GM11168 (cell line): ENCODE data around the gene MARVELD3.
"Not testable (repeated sequence)": the region's sequence is repeated elsewhere in the genome, so short reads cannot be mapped to it uniquely, and the experiment has no call there.

ENCODE experiments used
- in situ Hi-C: fragments of 300-500 bp; cut with MboI; formaldehyde crosslinking; loops from one replicate; pipeline ENCODE4 v1.12.0; 2022; ENCODE audit warnings: low sequenced_read_pairs; ENCODE audit not compliant: unreplicated experiment

Gene MARVELD3

DNA sequence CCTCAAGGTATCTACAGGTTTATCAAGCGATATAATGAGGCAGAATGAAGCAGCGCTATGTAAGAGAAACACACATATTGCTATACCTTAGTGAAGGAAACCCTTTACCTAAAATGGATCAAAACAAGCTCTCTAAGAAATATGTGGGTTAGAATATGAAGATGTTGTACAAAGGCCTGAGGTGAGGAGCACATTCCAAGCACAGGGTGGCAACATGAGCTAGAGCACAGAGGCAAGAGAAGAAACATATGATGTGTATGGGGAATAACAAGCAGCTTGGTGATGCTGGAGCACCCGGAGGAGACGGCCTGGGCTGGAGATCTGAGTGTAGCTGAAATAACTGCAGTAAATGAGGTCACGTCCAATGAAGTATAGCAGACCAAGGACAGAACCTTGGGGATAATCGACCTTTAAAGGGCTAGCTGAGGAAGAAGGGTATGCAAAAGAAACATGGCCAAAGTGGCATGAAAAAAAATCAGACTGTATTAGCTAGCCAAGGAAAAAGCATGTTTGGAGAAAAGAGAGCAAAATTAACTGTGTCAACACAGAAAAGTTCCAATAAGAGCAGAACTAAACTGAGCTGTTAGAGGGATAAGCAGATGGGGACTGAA lies 44.0 kb downstream of the MARVELD3 start:
- in situ Hi-C loops, result no loop called here

DNA sequence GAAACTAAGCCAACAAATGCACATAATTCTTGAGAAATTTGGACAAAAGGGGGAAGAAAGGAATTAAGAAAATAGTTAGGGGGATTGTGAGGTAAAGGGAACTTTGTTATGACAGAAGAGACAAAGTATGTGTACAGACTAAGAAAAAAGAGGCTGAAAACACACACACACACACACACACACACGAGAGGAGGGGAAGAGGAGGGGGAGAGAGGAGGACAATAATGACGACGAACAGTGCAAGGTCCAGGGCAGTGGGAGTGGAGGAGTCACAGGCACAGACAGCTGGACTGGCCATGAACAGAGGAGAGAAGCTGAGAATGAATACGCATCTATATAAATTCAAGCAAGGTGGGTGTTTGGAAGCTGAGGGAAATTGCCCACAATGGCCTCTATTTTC lies 44.6 kb downstream of the MARVELD3 start:
- in situ Hi-C loops, result no loop called here

DNA sequence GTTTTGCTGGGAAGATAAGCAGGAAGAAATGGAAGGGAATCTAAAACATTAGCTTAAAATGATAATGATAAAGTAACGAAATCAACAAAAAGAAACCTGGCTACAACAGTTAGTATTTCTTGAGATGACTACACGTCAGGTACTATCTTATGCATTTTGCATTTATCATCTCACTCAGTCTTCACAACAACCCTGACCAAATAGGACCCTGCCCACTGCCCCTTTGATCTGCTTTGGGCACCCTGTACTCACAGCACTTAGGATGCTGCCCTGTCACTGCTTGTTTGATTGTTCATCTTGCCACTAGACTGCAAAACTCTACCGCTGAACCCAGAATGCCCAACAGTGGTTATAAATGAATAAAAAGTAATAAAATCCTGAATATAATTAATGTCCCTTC lies 45.2 kb downstream of the MARVELD3 start:
- in situ Hi-C loops, result no loop called here

DNA sequence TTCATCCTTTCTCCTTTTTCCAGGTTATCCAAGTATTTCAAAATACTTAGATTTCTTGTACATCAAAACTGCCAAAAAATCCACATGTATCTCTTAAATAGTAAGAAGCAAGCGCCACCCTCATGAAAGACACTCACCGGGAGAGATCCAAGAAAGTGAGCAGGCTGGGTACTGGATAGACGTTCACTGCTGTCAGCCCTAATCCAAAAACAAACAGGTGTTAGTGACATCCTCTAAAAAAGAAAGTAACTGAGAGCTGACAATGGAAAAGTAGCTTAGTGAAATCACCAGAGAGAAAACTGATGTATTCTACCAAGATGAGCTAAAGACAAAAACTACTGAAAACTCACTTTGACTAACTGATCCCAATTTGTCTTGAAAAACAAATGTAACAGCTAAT lies 46.1 kb downstream of the MARVELD3 start:
- in situ Hi-C loops, result no loop called here

DNA sequence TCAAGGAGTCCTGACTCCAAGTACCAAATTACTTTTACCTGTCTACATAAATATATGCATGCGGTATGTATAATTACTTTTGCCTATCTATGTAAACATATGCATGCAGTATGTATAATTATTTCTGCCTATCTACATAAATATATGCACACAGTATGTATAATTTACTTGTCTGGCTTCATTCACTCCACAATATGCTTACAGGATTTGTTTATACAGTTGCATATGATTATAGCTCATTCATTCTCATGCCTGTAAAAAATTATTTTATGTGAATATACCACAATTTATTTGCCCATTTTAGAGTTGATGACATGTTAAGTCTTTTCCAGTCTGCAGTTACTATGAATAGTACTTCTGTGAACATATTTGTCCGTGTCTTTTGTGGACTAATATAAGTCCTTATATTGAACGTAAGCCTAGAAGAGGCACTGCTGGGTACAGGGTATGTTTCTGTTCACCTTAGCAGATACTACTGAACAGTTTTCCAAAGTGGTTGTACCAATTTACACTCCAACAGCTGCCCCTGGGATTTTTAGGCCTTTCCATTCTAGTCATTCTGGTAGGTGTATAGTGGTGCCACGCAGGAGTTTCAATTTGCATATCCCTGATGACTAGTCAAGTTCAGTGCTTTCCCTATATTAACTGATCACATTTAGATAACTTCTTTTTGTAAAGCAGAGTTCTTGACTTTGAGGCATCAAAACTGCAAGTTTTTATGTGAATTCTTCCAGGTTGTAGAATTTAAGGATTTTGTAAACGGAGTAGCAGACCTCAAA lies 47.0 kb downstream of the MARVELD3 start:
- in situ Hi-C loops, result no loop called here

DNA sequence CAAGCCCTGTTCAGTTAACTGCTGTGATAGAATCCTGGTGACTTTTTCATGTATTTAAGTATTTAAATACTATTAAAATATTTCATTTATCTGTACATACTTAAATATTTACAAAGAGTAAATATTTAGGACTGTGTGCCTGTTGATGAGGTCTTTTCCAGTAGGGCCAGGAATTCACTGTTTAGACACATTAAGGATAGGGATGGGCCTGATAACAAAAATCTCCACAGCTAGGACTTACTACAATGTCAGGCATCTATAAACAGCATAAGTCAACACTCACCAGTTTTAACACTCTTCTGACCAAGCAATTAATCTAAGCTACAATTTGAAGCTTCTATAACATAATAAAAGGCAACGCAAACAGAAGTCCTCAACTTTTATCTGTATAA lies 47.6 kb downstream of the MARVELD3 start:
- in situ Hi-C loops, result no loop called here

DNA sequence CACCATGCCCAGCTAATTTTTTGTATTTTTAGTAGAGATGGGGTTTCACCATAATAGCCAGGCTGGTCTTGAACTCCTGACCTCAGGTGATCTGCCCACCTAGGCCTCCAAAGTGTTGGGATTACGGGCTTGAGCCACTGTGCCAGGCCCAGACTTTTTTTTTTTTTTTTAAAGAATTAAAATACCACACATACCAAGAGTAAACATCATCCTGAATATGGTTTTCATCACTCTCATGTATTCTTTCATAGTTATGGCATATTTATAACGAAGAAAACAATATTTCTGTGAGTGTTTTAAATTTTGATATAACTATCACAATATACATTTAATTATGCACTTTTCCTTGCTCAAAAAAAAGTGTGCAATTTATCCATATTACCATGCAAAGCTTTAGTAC lies 48.2 kb downstream of the MARVELD3 start:
- in situ Hi-C loops, result no loop called here

DNA sequence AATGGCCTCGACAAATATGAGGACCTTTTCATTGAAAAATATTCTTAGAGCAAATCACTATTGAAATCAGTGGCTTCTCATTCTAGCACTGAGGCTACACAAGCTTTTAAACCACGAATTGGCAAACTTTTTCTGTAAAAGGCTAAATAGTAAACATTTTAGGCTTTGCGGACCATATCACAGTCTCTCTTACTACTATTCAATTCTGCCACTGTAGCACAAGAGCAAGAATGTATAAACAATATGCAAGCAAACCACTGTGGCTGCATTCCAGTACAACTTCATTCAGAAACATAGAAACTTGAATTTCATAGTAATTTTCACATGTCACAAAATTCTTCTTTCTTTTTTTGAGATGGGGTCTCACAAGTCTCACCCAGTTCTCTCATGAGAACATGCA lies 49.4 kb downstream of the MARVELD3 start:
- in situ Hi-C loops, result no loop called here

DNA sequence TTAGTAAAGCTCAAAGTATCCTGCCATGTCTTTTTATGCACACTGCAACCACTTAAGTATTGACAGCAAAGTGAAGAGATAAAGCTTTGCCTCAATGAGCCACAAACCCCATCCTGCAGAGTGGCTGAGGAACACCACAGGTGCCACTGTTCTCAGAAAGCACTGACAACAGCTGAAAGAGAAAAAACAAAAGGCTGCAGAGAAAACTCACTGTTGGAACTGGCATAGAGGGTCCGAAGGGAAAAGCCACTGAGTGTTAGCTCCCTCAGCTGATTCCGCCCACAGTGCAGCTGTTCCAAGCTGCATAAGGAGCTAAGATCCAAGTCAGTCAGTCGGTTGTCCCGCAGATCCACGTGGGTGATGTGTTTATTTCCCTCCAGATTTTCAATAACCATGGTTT lies 50.3 kb downstream of the MARVELD3 start:
- in situ Hi-C loops, result no loop called here

DNA sequence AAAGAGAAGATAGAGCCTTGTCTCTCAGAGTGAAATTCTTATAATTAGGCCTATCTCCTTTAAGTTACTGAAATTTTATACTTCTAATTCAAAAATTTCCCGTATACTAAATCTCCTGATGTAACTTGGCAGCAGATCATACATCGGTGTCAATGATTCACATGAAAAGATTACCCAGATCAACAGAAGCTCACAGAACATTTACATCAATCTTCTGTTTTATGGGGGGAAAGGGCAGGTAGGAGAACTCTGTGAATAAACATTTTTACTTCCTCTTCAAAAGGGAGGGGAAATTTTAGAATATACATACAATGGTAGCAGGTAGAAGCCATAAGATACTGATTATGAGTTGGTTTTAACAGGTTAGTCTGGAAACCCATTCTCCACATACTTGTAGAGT lies 55.4 kb downstream of the MARVELD3 start:
- in situ Hi-C loops, result no loop called here

DNA sequence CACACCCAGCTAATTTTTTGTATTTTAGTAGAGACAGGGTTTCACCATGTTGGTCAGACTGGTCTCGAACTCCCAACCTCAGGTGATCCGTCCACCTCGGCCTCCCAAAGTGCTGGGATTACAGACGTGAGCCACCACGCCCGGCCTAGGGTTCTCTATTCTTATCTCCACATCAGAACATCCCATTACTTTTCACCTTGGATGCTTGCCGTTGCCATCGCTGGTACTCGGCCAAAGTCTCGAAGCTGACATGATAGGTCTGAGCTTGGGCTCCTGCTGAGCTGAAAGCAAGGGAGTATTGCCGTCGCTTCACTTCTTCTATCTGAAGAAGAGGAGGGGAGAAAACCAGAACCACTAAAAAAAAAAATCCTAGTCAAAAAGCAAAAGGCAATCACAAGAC lies 58.3 kb downstream of the MARVELD3 start:
- in situ Hi-C loops, result not testable (repeated sequence)
